Measurements from ENCODE around the gene CBR3.

CBR3 gene

DNA sequence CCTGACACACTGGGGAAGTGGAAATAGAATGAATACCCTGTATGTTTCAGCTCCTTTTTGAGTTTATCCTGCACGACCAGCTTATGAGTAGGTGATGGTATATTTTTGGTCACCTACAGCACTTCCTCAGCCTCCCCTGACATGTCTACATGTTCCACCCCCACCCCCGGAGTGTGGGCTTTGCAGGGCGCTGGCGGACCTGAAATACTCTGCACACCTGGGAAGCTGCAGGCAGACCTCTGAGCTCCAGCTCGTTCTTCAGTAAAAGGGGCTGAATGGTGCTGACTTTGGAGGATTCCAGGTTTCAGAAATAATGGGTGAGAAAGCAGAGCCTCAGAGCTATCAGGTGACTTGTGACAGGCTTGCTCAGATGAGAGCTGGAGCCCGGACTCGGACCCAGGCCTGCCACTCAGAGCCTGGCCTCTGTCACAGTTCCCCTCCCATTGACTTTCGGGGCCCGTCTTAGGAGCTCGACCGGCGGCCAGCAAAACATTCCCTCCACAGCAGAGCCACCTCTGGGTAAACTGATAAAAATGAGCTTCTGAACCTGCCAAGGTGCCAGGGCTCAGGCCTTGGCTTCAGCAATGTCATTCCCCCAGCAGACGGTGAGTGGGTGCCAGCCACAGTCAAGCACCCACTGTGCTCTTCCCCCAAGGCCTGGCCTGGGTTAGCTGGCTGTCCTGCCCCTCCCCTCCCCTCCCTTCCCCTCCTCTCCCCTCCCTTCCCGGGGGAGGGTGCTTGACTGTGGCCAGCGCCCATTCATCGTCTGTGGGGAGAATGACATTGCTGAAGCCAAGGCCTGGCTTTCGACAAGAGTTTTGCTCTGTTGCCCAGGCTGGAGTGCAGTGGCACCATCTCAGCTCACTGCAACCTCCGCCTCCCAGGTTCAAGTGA is 51.9 kb downstream of the CBR3 start:
- no peak for DNase-seq

DNA sequence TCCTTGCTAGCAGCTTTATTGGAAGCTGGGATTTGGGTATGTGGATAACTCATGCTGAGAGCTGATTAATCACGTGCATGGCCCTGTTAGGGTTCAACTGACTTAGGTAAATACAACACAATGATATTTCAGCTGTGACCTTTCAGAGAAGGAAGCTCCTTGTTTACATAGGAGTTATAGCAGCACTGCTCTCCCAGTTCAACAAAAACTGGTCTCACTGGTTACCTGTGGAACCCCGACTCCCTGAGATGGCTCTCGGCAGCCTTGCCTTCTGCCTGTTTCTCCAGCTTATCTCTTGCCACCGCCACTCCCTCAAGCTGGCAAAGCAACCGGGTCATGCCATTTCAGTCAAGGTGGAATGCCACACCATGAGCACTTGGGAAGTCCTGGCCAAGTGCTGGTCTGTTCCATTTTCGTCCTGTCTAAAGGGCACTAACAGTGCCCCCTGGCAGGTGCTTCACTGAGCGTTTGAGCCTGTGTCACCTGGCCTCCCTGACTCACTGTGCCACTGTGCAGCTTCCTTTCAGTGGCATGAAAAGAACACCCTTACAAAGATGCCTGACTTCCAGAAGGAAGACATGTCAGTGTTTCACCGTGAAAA is 53.3 kb downstream of the CBR3 start:
- DNase-seq, result no peak

DNA sequence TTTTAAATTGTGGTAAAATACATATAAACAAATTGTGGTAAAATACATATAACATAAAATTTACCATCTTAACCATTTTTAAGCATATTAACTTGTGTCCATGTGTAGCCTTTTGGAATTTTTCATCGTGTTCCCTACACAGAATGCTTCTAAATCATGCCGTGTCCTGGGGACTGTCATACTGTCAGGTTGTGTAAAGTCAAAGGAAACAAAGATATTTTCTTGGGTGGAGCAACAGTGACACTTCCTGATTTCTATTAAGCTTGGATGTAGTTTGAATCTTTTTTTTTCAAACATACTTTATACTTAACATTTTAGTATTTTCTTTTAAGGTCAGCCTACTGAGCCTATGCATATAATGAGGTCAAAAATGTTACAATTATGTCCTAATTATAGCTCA is 54.1 kb downstream of the CBR3 start:
- DNase-seq, result no peak

DNA sequence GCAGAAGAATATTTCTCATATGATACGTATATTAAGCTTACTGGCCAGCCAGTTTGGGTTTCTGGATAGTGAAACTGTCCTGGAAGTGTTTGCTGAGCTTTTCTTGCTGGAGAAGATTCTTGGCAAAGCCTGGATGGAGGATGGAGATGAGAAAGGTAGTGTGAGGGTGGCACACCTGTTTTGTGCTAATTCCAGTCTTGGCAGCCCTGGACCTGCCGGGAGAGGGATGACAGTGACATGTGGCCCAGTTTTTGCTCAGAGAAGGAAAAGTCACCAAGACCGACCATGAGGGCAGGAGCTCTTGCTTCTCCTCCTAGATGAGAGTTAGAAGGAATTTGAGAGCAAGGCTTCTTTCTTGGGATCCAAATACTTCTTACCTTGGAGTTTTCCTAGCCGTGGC is 55.9 kb downstream of the CBR3 start:
- DNase-seq, result no peak

DNA sequence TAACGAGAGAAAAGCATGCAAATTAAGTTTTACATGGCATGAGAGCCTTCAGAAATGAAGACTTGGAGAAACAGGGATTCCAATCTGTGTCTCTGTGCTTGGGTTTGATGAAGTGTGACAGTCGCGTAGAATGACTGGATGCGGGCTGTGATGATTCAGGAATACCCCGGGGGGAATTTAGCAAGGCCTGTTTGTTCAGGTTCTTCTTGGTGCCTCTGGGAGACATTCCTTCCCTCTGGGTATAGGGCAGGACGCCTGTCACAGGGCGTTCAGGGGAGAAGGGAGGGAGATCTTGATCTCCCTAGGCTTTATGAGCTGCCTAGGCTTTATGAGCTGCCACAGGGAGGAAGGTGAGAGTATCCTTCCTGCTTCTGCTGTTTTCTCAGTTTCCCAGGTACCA is 58.3 kb downstream of the CBR3 start:
- no peak for DNase-seq

DNA sequence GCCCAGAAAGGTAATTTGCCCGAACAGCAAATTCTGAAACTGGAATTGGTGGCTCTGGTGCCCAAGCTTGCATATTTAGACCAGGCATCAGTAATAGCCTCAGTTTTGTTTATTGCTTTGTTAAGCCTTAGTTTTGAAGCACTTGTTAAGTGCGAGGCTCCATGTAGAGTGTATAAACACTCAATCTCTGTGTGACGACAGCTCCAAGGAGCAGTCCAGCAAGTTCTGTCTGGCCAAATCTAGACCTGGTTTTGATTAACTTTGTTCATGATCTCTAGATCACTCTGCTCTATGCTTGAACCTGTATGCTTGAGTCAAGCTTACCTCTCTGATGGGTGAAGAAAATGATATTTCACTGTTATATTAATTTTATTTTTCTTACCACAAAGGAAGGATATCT is 59.1 kb downstream of the CBR3 start:
- no peak for DNase-seq

DNA sequence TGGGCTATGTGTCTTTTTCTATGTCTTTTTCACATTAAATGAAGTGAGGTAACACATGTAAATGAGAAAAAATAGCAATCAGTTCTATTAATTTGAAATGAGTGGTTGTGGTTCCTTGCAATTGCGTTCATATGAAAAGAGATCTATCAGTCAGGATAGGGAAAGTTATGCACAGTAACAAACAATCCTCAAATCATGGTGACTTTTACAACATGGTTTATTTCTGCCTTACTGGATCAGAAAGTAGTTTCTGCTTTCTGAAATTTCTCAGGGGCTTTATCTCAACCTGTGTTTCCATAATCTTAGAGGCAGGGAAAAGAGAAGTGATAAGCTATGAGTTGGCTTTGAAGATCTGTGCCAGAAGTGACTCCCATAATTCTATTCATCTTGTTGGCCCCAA is 60.7 kb downstream of the CBR3 start:
- DNase-seq, result no peak
